Stimulated activated CD4-positive, alpha-beta T cell treated with anti-CD3 and anti-CD28 coated beads, Interleukin-2, amount 100 ng/mL, for 4 hours (primary cell): ENCODE measurements around the gene EFNB2.

Experiments used
- DNase-seq: peaks from one replicate; pipeline ENCODE4 v3.0.0-alpha.2; 2020; ENCODE audit warnings: low read depth

Gene EFNB2

GRCh38 chr13:106449096-106449495 is 86.4 kb downstream of the EFNB2 start:
- no peak for DNase-seq

GRCh38 chr13:106445996-106446395 is 89.5 kb downstream of the EFNB2 start:
- no peak for DNase-seq

- DNase-seq = no peak
Measured at GRCh38 chr13:106443607-106444322, 91.7 kb downstream of the EFNB2 start.

- no peak for DNase-seq
Measured at GRCh38 chr13:106440866-106441265, 94.6 kb downstream of the EFNB2 start.
